Nephron (organoid): ENCODE results near the gene ZEB2.

ENCODE experiments used
- H3K27ac Mint-ChIP-seq, 3 experiments: 2 replicates each; pipeline ENCODE4 v1.8.0; 2020; ENCODE audit warnings: mixed read lengths in 3 of 3, mild to moderate bottlenecking in 2 of 3, moderate library complexity in 1 of 3
- H3K27me3 Mint-ChIP-seq: 2 replicates; pipeline ENCODE4 v1.8.0; 2021; ENCODE audit warnings: low read depth, mild to moderate bottlenecking, moderate library complexity, mixed read lengths
- H3K36me3 Mint-ChIP-seq: 2 replicates; pipeline ENCODE4 v1.8.0; 2020; ENCODE audit warnings: low read depth, mixed read lengths
- H3K4me1 Mint-ChIP-seq: 2 replicates; pipeline ENCODE4 v1.8.0; 2020; ENCODE audit warnings: mixed read lengths
- H3K4me3 Mint-ChIP-seq, 3 experiments: 2 replicates each; pipeline ENCODE4 v1.8.0; 2020; ENCODE audit warnings: mild to moderate bottlenecking in 3 of 3, mixed read lengths in 3 of 3, moderate library complexity in 2 of 3
- H3K9me3 Mint-ChIP-seq: 2 replicates; pipeline ENCODE4 v1.8.0; 2020; ENCODE audit warnings: mixed read lengths
- TF ChIP-seq, protein P1 (sequence below), 3 experiments: fragments of 200-600 bp; sonication (generic); IDR thresholded peaks; one replicate each; pipeline ENCODE4 v1.5.0; 2021; ENCODE audit warnings: antibody characterized with exemption in 3 of 3; ENCODE audit not compliant: unreplicated experiment in 3 of 3

The ZEB2 gene

GRCh38 chr2:144383571-144384100 lies 136.3 kb downstream of the ZEB2 start:
- Mint-ChIP-seq H3K27me3 (peaks cover 4% of the 10 kb centered on the region), H3K4me3 (no peak overlapping the region), H3K9me3 (peaks cover 4% of the 10 kb centered on the region), H3K36me3 (peaks cover 31% of the 10 kb centered on the region), H3K27ac (peak overlapping the region in 1 of 3 experiments; percentile 22), H3K4me1 (peaks cover 36% of the 10 kb centered on the region)
- TF ChIP-seq, protein P1, sequence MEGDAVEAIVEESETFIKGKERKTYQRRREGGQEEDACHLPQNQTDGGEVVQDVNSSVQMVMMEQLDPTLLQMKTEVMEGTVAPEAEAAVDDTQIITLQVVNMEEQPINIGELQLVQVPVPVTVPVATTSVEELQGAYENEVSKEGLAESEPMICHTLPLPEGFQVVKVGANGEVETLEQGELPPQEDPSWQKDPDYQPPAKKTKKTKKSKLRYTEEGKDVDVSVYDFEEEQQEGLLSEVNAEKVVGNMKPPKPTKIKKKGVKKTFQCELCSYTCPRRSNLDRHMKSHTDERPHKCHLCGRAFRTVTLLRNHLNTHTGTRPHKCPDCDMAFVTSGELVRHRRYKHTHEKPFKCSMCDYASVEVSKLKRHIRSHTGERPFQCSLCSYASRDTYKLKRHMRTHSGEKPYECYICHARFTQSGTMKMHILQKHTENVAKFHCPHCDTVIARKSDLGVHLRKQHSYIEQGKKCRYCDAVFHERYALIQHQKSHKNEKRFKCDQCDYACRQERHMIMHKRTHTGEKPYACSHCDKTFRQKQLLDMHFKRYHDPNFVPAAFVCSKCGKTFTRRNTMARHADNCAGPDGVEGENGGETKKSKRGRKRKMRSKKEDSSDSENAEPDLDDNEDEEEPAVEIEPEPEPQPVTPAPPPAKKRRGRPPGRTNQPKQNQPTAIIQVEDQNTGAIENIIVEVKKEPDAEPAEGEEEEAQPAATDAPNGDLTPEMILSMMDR (IDR thresholded peaks at IDR 0.05; ENCODE audit: unreplicated experiment in 3 of 3): no peak

GRCh38 chr2:144382849-144383248 lies 137.1 kb downstream of the ZEB2 start:
- Mint-ChIP-seq H3K27ac (peak overlapping the region in 2 of 3 experiments; percentile 47 to 63), H3K4me1 (peaks cover 36% of the 10 kb centered on the region), H3K4me3 (no peak overlapping the region), H3K9me3 (peaks cover 4% of the 10 kb centered on the region), H3K36me3 (peaks cover 31% of the 10 kb centered on the region), H3K27me3 (peaks cover 4% of the 10 kb centered on the region)
- TF ChIP-seq, protein P1 (IDR thresholded peaks at IDR 0.05; ENCODE audit: unreplicated experiment in 3 of 3): no peak

DNA sequence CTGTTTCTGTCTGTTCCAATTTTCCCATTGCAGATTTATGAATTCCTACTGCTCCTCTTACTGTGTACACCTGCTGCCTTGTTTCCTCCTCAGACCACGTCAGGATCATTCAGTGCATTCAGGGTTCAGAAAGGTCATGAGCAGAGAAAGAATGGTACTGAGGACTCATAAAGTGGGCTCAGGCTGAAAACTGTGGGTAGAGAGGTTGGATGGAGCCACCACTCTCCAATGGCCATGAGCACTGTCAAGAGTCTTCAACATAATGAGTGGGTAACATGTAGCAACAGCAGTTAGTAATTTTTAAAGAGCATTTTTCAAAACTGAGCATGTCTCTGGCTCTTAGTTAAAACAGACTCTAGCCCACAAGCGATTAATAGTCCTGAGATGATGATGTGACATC lies 138.2 kb downstream of the ZEB2 start:
- Mint-ChIP-seq H3K27ac (peak overlapping the region in 2 of 3 experiments; percentile 33 to 56), H3K36me3 (peaks cover 24% of the 10 kb centered on the region), H3K9me3 (peaks cover 4% of the 10 kb centered on the region), H3K27me3 (peaks cover 4% of the 10 kb centered on the region), H3K4me1 (peaks cover 36% of the 10 kb centered on the region), H3K4me3 (no peak overlapping the region)
- TF ChIP-seq, protein P1 (IDR thresholded peaks at IDR 0.05; ENCODE audit: unreplicated experiment in 3 of 3): no peak

GRCh38 chr2:144379851-144380311 lies 140.0 kb downstream of the ZEB2 start:
- Mint-ChIP-seq H3K9me3 (peaks cover 4% of the 10 kb centered on the region), H3K36me3 (peaks cover 8% of the 10 kb centered on the region), H3K4me1 (peaks cover 31% of the 10 kb centered on the region), H3K27ac (peak overlapping the region; percentile 56 to 72 (median 57)), H3K4me3 (peak overlapping the region; percentile 5 to 59 (median 7)), H3K27me3 (peaks cover 4% of the 10 kb centered on the region)
- TF ChIP-seq, protein P1 (IDR thresholded peaks at IDR 0.05; ENCODE audit: unreplicated experiment in 3 of 3): no peak

DNA sequence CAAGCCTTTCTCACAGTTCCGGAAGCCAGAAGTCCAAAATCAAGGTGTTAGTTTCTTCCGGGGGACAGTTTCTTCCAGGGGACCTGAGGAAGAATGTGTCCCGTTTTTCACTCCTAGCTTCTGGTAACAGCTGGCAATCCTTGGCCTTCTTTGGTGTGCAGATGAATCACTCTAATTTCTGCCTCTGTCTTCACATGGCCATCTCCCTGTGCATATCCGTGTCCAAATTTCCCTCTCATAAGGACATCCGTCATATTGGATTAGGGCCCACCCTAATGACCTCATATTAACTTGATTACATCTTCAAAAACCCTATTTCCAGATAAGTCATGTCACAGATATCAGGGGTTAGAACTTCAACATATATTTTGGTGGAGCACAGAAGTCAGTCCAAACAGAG lies 141.4 kb downstream of the ZEB2 start:
- Mint-ChIP-seq H3K36me3 (peaks cover 1% of the 10 kb centered on the region), H3K4me1 (peaks cover 30% of the 10 kb centered on the region), H3K9me3 (no peaks in the 10 kb centered on the region), H3K27me3 (peaks cover 4% of the 10 kb centered on the region), H3K4me3 (no peak overlapping the region), H3K27ac (peak overlapping the region in 1 of 3 experiments; percentile 40)
- TF ChIP-seq, protein P1 (IDR thresholded peaks at IDR 0.05; ENCODE audit: unreplicated experiment in 3 of 3): no peak

GRCh38 chr2:144377914-144378313 lies 142.0 kb downstream of the ZEB2 start:
- H3K27me3 Mint-ChIP-seq: peaks cover 4% of the 10 kb centered on the region

More at GRCh38 chr2:144377914-144378313, 142.0 kb downstream of the ZEB2 start:
- Mint-ChIP-seq H3K27ac (no peak overlapping the region), H3K36me3 (no peaks in the 10 kb centered on the region), H3K4me3 (no peak overlapping the region), H3K9me3 (no peaks in the 10 kb centered on the region), H3K4me1 (peaks cover 31% of the 10 kb centered on the region)
- TF ChIP-seq, protein P1 (IDR thresholded peaks at IDR 0.05; ENCODE audit: unreplicated experiment in 3 of 3): no peak
